SJSA1 (cell line): ENCODE data around the gene SPANXN1. TPM values are rescaled to one million over a fixed set of nuclear protein-coding genes. Genes with fewer than 3 reads are reported as not detected.
"Not testable (repeated sequence)": the region's sequence is repeated elsewhere in the genome, so short reads cannot be mapped to it uniquely, and the experiment has no call there.

Experiments used
- DNase-seq, 2 experiments: peaks; one replicate each; pipeline ENCODE4 v3.0.0-alpha.2; 2015 to 2020; ENCODE audit warnings: low spot score in 2 of 2, low read depth in 1 of 2
- H3K27ac ChIP-seq: fragments of 250-450 bp; sonication (Bioruptor Pico); 2 replicates; pipeline ENCODE4 v1.5.1; 2020; ENCODE audit warnings: mild to moderate bottlenecking, moderate library complexity
- H3K27me3 ChIP-seq: fragments of 250-450 bp; sonication (Bioruptor Pico); replicated peaks from 2 replicates; pipeline ENCODE4 v1.5.1; 2020; ENCODE audit warnings: mild to moderate bottlenecking, moderate library complexity
- H3K36me3 ChIP-seq: fragments of 250-450 bp; sonication (Bioruptor Pico); 2 replicates; pipeline ENCODE4 v1.5.1; 2020; ENCODE audit warnings: mild to moderate bottlenecking
- H3K4me1 ChIP-seq: fragments of 250-450 bp; sonication (Bioruptor Pico); replicated peaks from 2 replicates; pipeline ENCODE4 v1.6.1; 2021; ENCODE audit warnings: mild to moderate bottlenecking
- H3K4me3 ChIP-seq: fragments of 250-450 bp; sonication (Bioruptor Pico); 2 replicates; pipeline ENCODE4 v1.5.1; 2020; ENCODE audit warnings: mild to moderate bottlenecking
- H3K9me3 ChIP-seq: fragments of 250-450 bp; sonication (Bioruptor Pico); replicated peaks from 2 replicates; pipeline ENCODE4 v1.5.1; 2020; ENCODE audit warnings: mild to moderate bottlenecking
- total RNA-seq: library from RNA; depleted of rRNA; stranded (reverse); fragments of >200 nt; shearing (Covaris generic); gene quantifications from 2 replicates; pipeline ENCODE4 v1.2.3, GENCODE V29; 2014; rRNA removed

The SPANXN1 gene, protein sequence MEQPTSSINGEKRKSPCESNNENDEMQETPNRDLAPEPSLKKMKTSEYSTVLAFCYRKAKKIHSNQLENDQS
- total RNA-seq, result not detected in 2 replicates

- DNase-seq, H3K36me3 ChIP-seq, H3K4me1 ChIP-seq, H3K9me3 ChIP-seq, H3K4me3 ChIP-seq, H3K27ac ChIP-seq, H3K27me3 ChIP-seq: not testable (repeated sequence)
These were observed at the start of gene SPANXN1 for GRCh38 chrX:145247203-145247602. SPANXN1 (plus strand) TSS chrX:145247503; CDS start chrX:145247587, 84 bp downstream.

GRCh38 chrX:145199078-145199477 is 48.2 kb upstream of the SPANXN1 start:
- Histone ChIP-seq H3K27me3 (no peaks in the 10 kb centered on the region), H3K36me3 (no peaks in the 10 kb centered on the region)

DNA sequence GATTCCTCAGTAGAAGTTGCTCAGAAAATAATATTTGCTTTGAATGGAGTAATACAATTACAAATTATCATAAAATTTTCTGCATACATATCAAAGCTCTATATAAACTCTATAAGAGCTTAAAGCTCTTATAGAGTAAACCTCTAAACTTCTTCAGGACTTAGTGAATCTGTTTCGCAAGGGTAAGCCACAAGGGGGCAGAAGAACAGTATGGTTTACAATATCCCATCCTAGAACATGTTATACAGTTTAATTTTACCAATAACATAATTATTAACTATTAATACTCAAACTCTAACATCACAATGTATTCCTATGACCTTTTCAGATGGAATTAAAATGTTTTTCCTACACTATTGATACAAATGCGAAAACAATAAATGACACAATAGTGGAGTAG is 33.8 kb upstream of the SPANXN1 start:
- Histone ChIP-seq H3K27ac (no peak overlapping the region), H3K9me3 (no peaks in the 10 kb centered on the region), H3K27me3 (no peaks in the 10 kb centered on the region), H3K36me3 (no peaks in the 10 kb centered on the region), H3K4me3 (no peak overlapping the region), H3K4me1 (no peaks in the 10 kb centered on the region)
- no peak for DNase-seq

More at GRCh38 chrX:145199078-145199477, 48.2 kb upstream of the SPANXN1 start:
- no peak overlapping the region for H3K4me3 ChIP-seq
- no peak overlapping the region for H3K27ac ChIP-seq
- no peaks in the 10 kb centered on the region for H3K9me3 ChIP-seq
- H3K4me1 ChIP-seq, result no peaks in the 10 kb centered on the region
- DNase-seq, result no peak

GRCh38 chrX:145292218-145292617 is 44.9 kb downstream of the SPANXN1 start:
- DNase-seq, result no peak
- no peaks in the 10 kb centered on the region for H3K27me3 ChIP-seq
- no peaks in the 10 kb centered on the region for H3K9me3 ChIP-seq
- no peak overlapping the region for H3K27ac ChIP-seq
- no peaks in the 10 kb centered on the region for H3K4me1 ChIP-seq
- no peaks in the 10 kb centered on the region for H3K36me3 ChIP-seq
- H3K4me3 ChIP-seq, result no peak overlapping the region
